Measurements from ENCODE around the gene IFT43. TPM values are rescaled to one million over a fixed set of nuclear protein-coding genes. Genes with fewer than 3 reads are reported as not detected.
A peak's percentile ranks its signal among the peaks of the same experiment; 100 is the strongest.

Gene IFT43
- total RNA-seq, 1 experiment from 2014 or later: 17.5 TPM

GRCh38 chr14:76101391-76102379, 116.1 kb downstream of the IFT43 start:
- ChIA-PET POLR2A (no interaction called here), CTCF (interaction anchor here (0.5 to 1.7 kb wide), 4 partner anchors 11 to 210 kb away, joined by 3 to 5 read pairs (median 4); no protein-coding TSS in a partner anchor)
- DNase-seq (ENCODE audit: low spot score) (no peak), ATAC-seq (no peak)
- Mint-ChIP-seq H3K4me1 (peaks cover 25% of the 10 kb centered on the region), H3K27me3 (ENCODE audit: low read depth) (no peaks in the 10 kb centered on the region), H3K9me3 (no peaks in the 10 kb centered on the region), H3K36me3 (no peaks in the 10 kb centered on the region), H3K4me3 (no peak overlapping the region), H3K27ac (no peak overlapping the region)
- no peak for TF ChIP-seq TCF7 (CRISPR knock-in tag; IDR thresholded peaks at IDR 0.05; ENCODE audit: low read depth)

GRCh38 chr14:76104802-76105355, 119.3 kb downstream of the IFT43 start:
- H3K27me3 Mint-ChIP-seq (ENCODE audit: low read depth): no peaks in the 10 kb centered on the region
- DNase-seq (ENCODE audit: low spot score): no peak
- no peak overlapping the region for H3K4me3 Mint-ChIP-seq
- ATAC-seq: peak; percentile 44; the same call in 1 of the 2 replicates
- peaks cover 7% of the 10 kb centered on the region; the same call in 1 of the 2 replicates for H3K9me3 Mint-ChIP-seq
- no peak for TF ChIP-seq MYBL2 (CRISPR knock-in tag; IDR thresholded peaks at IDR 0.05)
- TF ChIP-seq NFYB (CRISPR knock-in tag; conservative IDR thresholded peaks at IDR 0.05; ENCODE audit: low read depth): no peak
- TF ChIP-seq ATF3 (CRISPR knock-in tag; conservative IDR thresholded peaks at IDR 0.05): no peak
- no peak for TF ChIP-seq ATF2 (CRISPR knock-in tag; IDR thresholded peaks at IDR 0.05; ENCODE audit: borderline replicate concordance, low read depth)
- TF ChIP-seq USF1 (CRISPR knock-in tag; IDR thresholded peaks at IDR 0.05): no peak
- no peak for TF ChIP-seq TP53 (CRISPR knock-in tag; IDR thresholded peaks at IDR 0.05)
- no peak for TF ChIP-seq E2F4 (CRISPR knock-in tag; IDR thresholded peaks at IDR 0.05; ENCODE audit: borderline replicate concordance, low read depth)
- no peak for TF ChIP-seq NFATC4 (CRISPR knock-in tag; IDR thresholded peaks at IDR 0.05)
- TF ChIP-seq TCF7 (CRISPR knock-in tag; IDR thresholded peaks at IDR 0.05; ENCODE audit: low read depth): no peak
- TF ChIP-seq ERG (CRISPR knock-in tag; IDR thresholded peaks at IDR 0.05): no peak
- TF ChIP-seq E2F1 (CRISPR knock-in tag; IDR thresholded peaks at IDR 0.05): no peak
- ChIA-PET CTCF (interaction anchor here (1.6 kb wide), 1 partner anchor 9 kb away, joined by 7 read pairs; no protein-coding TSS in a partner anchor), POLR2A (no interaction called here)
- H3K4me1 Mint-ChIP-seq: peaks cover 23% of the 10 kb centered on the region
- no peaks in the 10 kb centered on the region for H3K36me3 Mint-ChIP-seq
- no peak overlapping the region for H3K27ac Mint-ChIP-seq

- no peak for ATAC-seq
- CTCF ChIA-PET: interaction anchor here (0.5 to 1.6 kb wide), 3 partner anchors 8 to 302 kb away, joined by 3 to 7 read pairs (median 4); no protein-coding TSS in a partner anchor
- no peak overlapping the region for H3K27ac Mint-ChIP-seq
Measured at GRCh38 chr14:76106188-76106587, 120.6 kb downstream of the IFT43 start.

More at GRCh38 chr14:76106188-76106587, 120.6 kb downstream of the IFT43 start:
- H3K4me3 Mint-ChIP-seq: no peak overlapping the region
- H3K36me3 Mint-ChIP-seq: no peaks in the 10 kb centered on the region
- peaks cover 22% of the 10 kb centered on the region for H3K4me1 Mint-ChIP-seq
- H3K9me3 Mint-ChIP-seq: peaks cover 7% of the 10 kb centered on the region; the same call in 1 of the 2 replicates
- H3K27me3 Mint-ChIP-seq (ENCODE audit: low read depth): no peaks in the 10 kb centered on the region
- TF ChIP-seq STAT6 (CRISPR knock-in tag; conservative IDR thresholded peaks at IDR 0.05; ENCODE audit: low read depth) (no peak), CTCF (IDR thresholded peaks at IDR 0.05) (no peak)
- POLR2A ChIA-PET: no interaction called here
- DNase-seq (ENCODE audit: low spot score): no peak
